ENCODE measurements around the gene WDR46.

Gene WDR46

GRCh38 chr6:33313105-33313708, 24.2 kb upstream of the WDR46 start:
- Histone ChIP-seq H3K36me3 (ENCODE audit: insufficient read depth, insufficient read length, low read length) (peaks cover 19% of the 10 kb centered on the region), H3K9me3 (ENCODE audit: insufficient read depth, low read length) (no peaks in the 10 kb centered on the region), H3K4me3 (ENCODE audit: insufficient read length, low read depth) (peak overlapping the region; percentile 68), H3K4me1 (ENCODE audit: insufficient read depth, insufficient read length) (peaks cover 7% of the 10 kb centered on the region), H3K9ac (ENCODE audit: insufficient read length, low read depth) (peak overlapping the region; percentile 89), H3K27me3 (ENCODE audit: insufficient read depth, insufficient read length) (no peaks in the 10 kb centered on the region)
- TF ChIP-seq SUZ12 (IDR thresholded peaks at IDR 0.05; ENCODE audit: extremely low read depth, insufficient read depth, insufficient read length) (no peak), ZNF274 (IDR thresholded peaks at IDR 0.05; ENCODE audit: low read depth, low read length) (no peak), YY1 (IDR thresholded peaks at IDR 0.05; ENCODE audit: insufficient read depth, insufficient read length) (no peak)
- DNase-seq (ENCODE audit: low read depth, low spot score), result no peak

- peak overlapping the region; percentile 74 for H3K9ac ChIP-seq (ENCODE audit: insufficient read length, low read depth)
- H3K4me1 ChIP-seq (ENCODE audit: insufficient read depth, insufficient read length), result peaks cover 7% of the 10 kb centered on the region
- peak; percentile 63 for DNase-seq (ENCODE audit: low read depth, low spot score)
- TF ChIP-seq SUZ12 (IDR thresholded peaks at IDR 0.05; ENCODE audit: extremely low read depth, insufficient read depth, insufficient read length), result no peak
- TF ChIP-seq ZNF274 (IDR thresholded peaks at IDR 0.05; ENCODE audit: low read depth, low read length), result no peak
- no peak for TF ChIP-seq YY1 (IDR thresholded peaks at IDR 0.05; ENCODE audit: insufficient read depth, insufficient read length)
- no peaks in the 10 kb centered on the region for H3K27me3 ChIP-seq (ENCODE audit: insufficient read depth, insufficient read length)
- peak overlapping the region; percentile 68 for H3K4me3 ChIP-seq (ENCODE audit: insufficient read length, low read depth)
- peaks cover 19% of the 10 kb centered on the region for H3K36me3 ChIP-seq (ENCODE audit: insufficient read depth, insufficient read length, low read length)
- no peaks in the 10 kb centered on the region for H3K9me3 ChIP-seq (ENCODE audit: insufficient read depth, low read length)
Observed at GRCh38 chr6:33312361-33313104, 23.5 kb upstream of the WDR46 start.

- H3K4me1 ChIP-seq (ENCODE audit: insufficient read depth, insufficient read length), result no peaks in the 10 kb centered on the region
- TF ChIP-seq ZNF274 (IDR thresholded peaks at IDR 0.05; ENCODE audit: low read depth, low read length) (no peak), YY1 (IDR thresholded peaks at IDR 0.05; ENCODE audit: insufficient read depth, insufficient read length) (no peak), SUZ12 (IDR thresholded peaks at IDR 0.05; ENCODE audit: extremely low read depth, insufficient read depth, insufficient read length) (no peak)
- H3K36me3 ChIP-seq (ENCODE audit: insufficient read depth, insufficient read length, low read length), result peaks cover 32% of the 10 kb centered on the region
- H3K9me3 ChIP-seq (ENCODE audit: insufficient read depth, low read length), result no peaks in the 10 kb centered on the region
- H3K4me3 ChIP-seq (ENCODE audit: insufficient read length, low read depth), result no peak overlapping the region
- H3K27me3 ChIP-seq (ENCODE audit: insufficient read depth, insufficient read length), result no peaks in the 10 kb centered on the region
- no peak for DNase-seq (ENCODE audit: low read depth, low spot score)
- H3K9ac ChIP-seq (ENCODE audit: insufficient read length, low read depth), result no peak overlapping the region
Observed at GRCh38 chr6:33306356-33306755, 17.3 kb upstream of the WDR46 start.

- H3K27me3 ChIP-seq (ENCODE audit: insufficient read depth, insufficient read length), result no peaks in the 10 kb centered on the region
- no peak overlapping the region for H3K9ac ChIP-seq (ENCODE audit: insufficient read length, low read depth)
- no peak for TF ChIP-seq SUZ12 (IDR thresholded peaks at IDR 0.05; ENCODE audit: extremely low read depth, insufficient read depth, insufficient read length)
- TF ChIP-seq ZNF274 (IDR thresholded peaks at IDR 0.05; ENCODE audit: low read depth, low read length), result no peak
- TF ChIP-seq YY1 (IDR thresholded peaks at IDR 0.05; ENCODE audit: insufficient read depth, insufficient read length), result no peak
- H3K9me3 ChIP-seq (ENCODE audit: insufficient read depth, low read length), result no peaks in the 10 kb centered on the region
- H3K4me1 ChIP-seq (ENCODE audit: insufficient read depth, insufficient read length), result no peaks in the 10 kb centered on the region
- DNase-seq (ENCODE audit: low read depth, low spot score), result no peak
- H3K36me3 ChIP-seq (ENCODE audit: insufficient read depth, insufficient read length, low read length), result peaks cover 32% of the 10 kb centered on the region
- no peak overlapping the region for H3K4me3 ChIP-seq (ENCODE audit: insufficient read length, low read depth)
Observed at GRCh38 chr6:33305052-33305451, 16.0 kb upstream of the WDR46 start.

GRCh38 chr6:33304216-33304615, 15.2 kb upstream of the WDR46 start:
- no peak for DNase-seq (ENCODE audit: low read depth, low spot score)
- no peaks in the 10 kb centered on the region for H3K27me3 ChIP-seq (ENCODE audit: insufficient read depth, insufficient read length)
- H3K4me1 ChIP-seq (ENCODE audit: insufficient read depth, insufficient read length), result no peaks in the 10 kb centered on the region
- no peak overlapping the region for H3K4me3 ChIP-seq (ENCODE audit: insufficient read length, low read depth)
- peaks cover 32% of the 10 kb centered on the region for H3K36me3 ChIP-seq (ENCODE audit: insufficient read depth, insufficient read length, low read length)
- TF ChIP-seq YY1 (IDR thresholded peaks at IDR 0.05; ENCODE audit: insufficient read depth, insufficient read length) (no peak), SUZ12 (IDR thresholded peaks at IDR 0.05; ENCODE audit: extremely low read depth, insufficient read depth, insufficient read length) (no peak), ZNF274 (IDR thresholded peaks at IDR 0.05; ENCODE audit: low read depth, low read length) (no peak)
- no peaks in the 10 kb centered on the region for H3K9me3 ChIP-seq (ENCODE audit: insufficient read depth, low read length)
- H3K9ac ChIP-seq (ENCODE audit: insufficient read length, low read depth), result no peak overlapping the region

GRCh38 chr6:33301877-33302276, 12.8 kb upstream of the WDR46 start:
- no peak overlapping the region for H3K4me3 ChIP-seq (ENCODE audit: insufficient read length, low read depth)
- H3K4me1 ChIP-seq (ENCODE audit: insufficient read depth, insufficient read length), result peaks cover 4% of the 10 kb centered on the region
- H3K27me3 ChIP-seq (ENCODE audit: insufficient read depth, insufficient read length), result no peaks in the 10 kb centered on the region
- TF ChIP-seq SUZ12 (IDR thresholded peaks at IDR 0.05; ENCODE audit: extremely low read depth, insufficient read depth, insufficient read length) (no peak), ZNF274 (IDR thresholded peaks at IDR 0.05; ENCODE audit: low read depth, low read length) (no peak), YY1 (IDR thresholded peaks at IDR 0.05; ENCODE audit: insufficient read depth, insufficient read length) (no peak)
- no peaks in the 10 kb centered on the region for H3K9me3 ChIP-seq (ENCODE audit: insufficient read depth, low read length)
- DNase-seq (ENCODE audit: low read depth, low spot score), result no peak
- H3K36me3 ChIP-seq (ENCODE audit: insufficient read depth, insufficient read length, low read length), result peaks cover 30% of the 10 kb centered on the region
- no peak overlapping the region for H3K9ac ChIP-seq (ENCODE audit: insufficient read length, low read depth)

- Histone ChIP-seq H3K4me3 (ENCODE audit: insufficient read length, low read depth) (peak overlapping the region; percentile 88), H3K4me1 (ENCODE audit: insufficient read depth, insufficient read length) (peaks cover 4% of the 10 kb centered on the region), H3K36me3 (ENCODE audit: insufficient read depth, insufficient read length, low read length) (peaks cover 21% of the 10 kb centered on the region), H3K9ac (ENCODE audit: insufficient read length, low read depth) (peak overlapping the region; percentile 93), H3K9me3 (ENCODE audit: insufficient read depth, low read length) (no peaks in the 10 kb centered on the region), H3K27me3 (ENCODE audit: insufficient read depth, insufficient read length) (no peaks in the 10 kb centered on the region)
- TF ChIP-seq ZNF274 (IDR thresholded peaks at IDR 0.05; ENCODE audit: low read depth, low read length), result no peak
- no peak for TF ChIP-seq YY1 (IDR thresholded peaks at IDR 0.05; ENCODE audit: insufficient read depth, insufficient read length)
- no peak for TF ChIP-seq SUZ12 (IDR thresholded peaks at IDR 0.05; ENCODE audit: extremely low read depth, insufficient read depth, insufficient read length)
- DNase-seq (ENCODE audit: low read depth, low spot score), result no peak
Observed at GRCh38 chr6:33299237-33299944, 10.4 kb upstream of the WDR46 start.

All from NT2/D1 (cell line).